ENCODE results near the gene NAA50.

Gene NAA50

GRCh38 chr3:113745756-113746547 is at the start of gene NAA50:
Gene NAA50 (minus strand): TSS chr3:113746249. CDS start chr3:113745949, 300 bp downstream.
- peak; percentile 90 for DNase-seq (ENCODE audit: low spot score)

GRCh38 chr3:113795693-113796092 is 49.6 kb upstream of the NAA50 start:
- no peak for DNase-seq (ENCODE audit: low spot score)

GRCh38 chr3:113794526-113794925 is 48.5 kb upstream of the NAA50 start:
- no peak for DNase-seq (ENCODE audit: low spot score)

GRCh38 chr3:113791381-113791780 is 45.3 kb upstream of the NAA50 start:
- no peak for DNase-seq (ENCODE audit: low spot score)

GRCh38 chr3:113783980-113784379 is 37.9 kb upstream of the NAA50 start:
- DNase-seq (ENCODE audit: low spot score), result no peak

GRCh38 chr3:113783463-113783862 is 37.4 kb upstream of the NAA50 start:
- peak; percentile 54 for DNase-seq (ENCODE audit: low spot score)

- no peak for DNase-seq (ENCODE audit: low spot score)
Measured at GRCh38 chr3:113776564-113776963, 30.5 kb upstream of the NAA50 start.

GRCh38 chr3:113775516-113775915 is 29.5 kb upstream of the NAA50 start:
- DNase-seq (ENCODE audit: low spot score), result no peak

- DNase-seq (ENCODE audit: low spot score), result no peak
Measured at GRCh38 chr3:113773381-113773780, 27.3 kb upstream of the NAA50 start.

GRCh38 chr3:113771993-113772392 is 25.9 kb upstream of the NAA50 start:
- DNase-seq (ENCODE audit: low spot score), result no peak

GRCh38 chr3:113769551-113769950 is 23.5 kb upstream of the NAA50 start:
- no peak for DNase-seq (ENCODE audit: low spot score)

GRCh38 chr3:113764698-113765097 is 18.6 kb upstream of the NAA50 start:
- DNase-seq (ENCODE audit: low spot score), result no peak

- DNase-seq (ENCODE audit: low spot score), result no peak
Measured at GRCh38 chr3:113758389-113759024, 12.5 kb upstream of the NAA50 start.

- no peak for DNase-seq (ENCODE audit: low spot score)
Measured at GRCh38 chr3:113754494-113755159, 8.6 kb upstream of the NAA50 start.

- no peak for DNase-seq (ENCODE audit: low spot score)
Measured at GRCh38 chr3:113753376-113753985, 7.4 kb upstream of the NAA50 start.

GRCh38 chr3:113751141-113751540 is 5.1 kb upstream of the NAA50 start:
- DNase-seq (ENCODE audit: low spot score), result no peak

GRCh38 chr3:113747283-113748046 is 1.4 kb upstream of the NAA50 start:
- peak; percentile 58 for DNase-seq (ENCODE audit: low spot score)

- peak; percentile 95 for DNase-seq (ENCODE audit: low spot score)
Measured at GRCh38 chr3:113746548-113747282, 666 bp upstream of the NAA50 start, which contains the start of gene ATP6V1A. Gene ATP6V1A (plus strand): TSS chr3:113747035. CDS start chr3:113778754, 31,719 bp downstream.

GRCh38 chr3:113744941-113745755 is 901 bp downstream of the NAA50 start:
- DNase-seq (ENCODE audit: low spot score), result peak; percentile 93

GRCh38 chr3:113743006-113743630 is 2.9 kb downstream of the NAA50 start:
- DNase-seq (ENCODE audit: low spot score), result no peak

All from SW480 (cell line).